Measurements from ENCODE around the gene GLB1L3.
A peak's percentile ranks its signal among the peaks of the same experiment; 100 is the strongest.

Gene GLB1L3

GRCh38 chr11:134347441-134347840 is 71.3 kb downstream of the GLB1L3 start:
- no peaks in the 10 kb centered on the region for H3K9me3 ChIP-seq (ENCODE audit: low read length)
- no peaks in the 10 kb centered on the region for H3K4me1 ChIP-seq (ENCODE audit: insufficient read depth, low read length)
- H3K4me3 ChIP-seq (ENCODE audit: low read length): no peak overlapping the region
- H2AFZ ChIP-seq (ENCODE audit: low read depth, low read length): no peak overlapping the region
- no peaks in the 10 kb centered on the region for H3K27me3 ChIP-seq (ENCODE audit: insufficient read depth, low read length)
- no peaks in the 10 kb centered on the region for H3K36me3 ChIP-seq (ENCODE audit: insufficient read depth, low read length)

DNA sequence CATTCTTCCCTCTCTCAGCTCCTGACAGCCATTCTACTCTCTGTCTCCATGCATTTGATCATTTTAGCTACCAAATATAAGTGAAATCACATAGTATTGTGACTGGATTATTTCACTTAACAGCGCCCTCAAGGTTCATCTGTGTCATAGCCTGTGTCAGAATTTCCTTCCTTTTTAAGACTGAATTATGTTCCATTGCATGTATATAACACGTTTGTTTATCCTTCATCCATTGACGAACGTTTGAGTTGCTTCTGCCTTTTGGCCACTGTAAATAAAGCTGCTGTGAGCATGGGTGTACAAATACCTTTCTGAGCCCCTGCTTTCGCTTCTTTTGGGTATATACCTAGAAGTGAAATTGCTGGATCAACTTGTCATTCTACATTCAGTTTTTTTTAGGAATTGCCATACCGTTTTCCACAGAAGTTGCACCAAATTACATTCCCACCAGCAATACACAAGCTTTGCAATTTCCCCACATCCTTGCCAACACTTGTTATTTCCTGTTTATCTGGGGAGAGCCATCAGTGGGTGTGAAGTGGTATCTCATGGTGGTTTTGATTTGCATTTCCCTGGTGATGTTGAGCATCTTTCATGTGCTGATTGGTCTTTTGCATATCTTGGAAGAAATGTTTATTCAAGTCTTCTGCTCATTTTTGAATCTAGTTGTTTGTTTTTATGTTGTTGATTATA is 73.1 kb downstream of the GLB1L3 start:
- H3K9me3 ChIP-seq (ENCODE audit: low read length): no peaks in the 10 kb centered on the region
- no peak overlapping the region for H2AFZ ChIP-seq (ENCODE audit: low read depth, low read length)
- H3K4me1 ChIP-seq (ENCODE audit: insufficient read depth, low read length): no peaks in the 10 kb centered on the region
- no peaks in the 10 kb centered on the region for H3K36me3 ChIP-seq (ENCODE audit: insufficient read depth, low read length)
- no peak overlapping the region for H3K4me3 ChIP-seq (ENCODE audit: low read length)
- no peaks in the 10 kb centered on the region for H3K27me3 ChIP-seq (ENCODE audit: insufficient read depth, low read length)

DNA sequence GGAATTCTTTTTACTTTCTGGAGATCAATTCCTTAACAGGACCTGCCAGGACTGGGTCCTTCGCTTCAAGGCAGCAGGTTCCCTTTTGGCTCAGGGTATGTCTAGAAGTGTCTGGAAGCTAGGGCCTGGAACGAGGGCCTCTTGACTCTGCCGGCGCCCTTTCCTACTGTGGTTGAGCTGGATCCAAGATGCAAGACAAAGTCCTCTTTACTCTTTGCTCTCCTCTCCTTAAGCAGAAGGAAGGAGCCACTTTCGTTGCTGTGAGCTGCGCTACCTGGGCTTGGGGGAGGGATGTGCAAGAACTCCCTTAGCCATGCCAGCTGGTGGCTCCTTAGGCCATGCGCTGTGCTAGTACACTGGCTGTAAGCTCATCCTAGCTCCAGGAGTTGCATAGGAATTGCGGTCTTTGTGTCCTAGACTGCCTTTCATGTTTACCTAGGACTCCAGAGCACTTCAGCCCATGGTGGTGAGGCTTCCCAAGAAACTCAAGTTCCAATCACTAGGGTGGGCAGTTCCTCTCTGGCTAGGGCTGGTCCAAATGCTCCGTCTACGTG is 73.7 kb downstream of the GLB1L3 start:
- Histone ChIP-seq H3K4me1 (ENCODE audit: insufficient read depth, low read length) (no peaks in the 10 kb centered on the region), H3K9me3 (ENCODE audit: low read length) (no peaks in the 10 kb centered on the region), H2AFZ (ENCODE audit: low read depth, low read length) (no peak overlapping the region), H3K36me3 (ENCODE audit: insufficient read depth, low read length) (no peaks in the 10 kb centered on the region), H3K4me3 (ENCODE audit: low read length) (no peak overlapping the region), H3K27me3 (ENCODE audit: insufficient read depth, low read length) (no peaks in the 10 kb centered on the region)

GRCh38 chr11:134350381-134350780 is 74.2 kb downstream of the GLB1L3 start:
- Histone ChIP-seq H2AFZ (ENCODE audit: low read depth, low read length) (no peak overlapping the region), H3K4me3 (ENCODE audit: low read length) (no peak overlapping the region), H3K27me3 (ENCODE audit: insufficient read depth, low read length) (no peaks in the 10 kb centered on the region), H3K36me3 (ENCODE audit: insufficient read depth, low read length) (no peaks in the 10 kb centered on the region), H3K9me3 (ENCODE audit: low read length) (no peaks in the 10 kb centered on the region), H3K4me1 (ENCODE audit: insufficient read depth, low read length) (no peaks in the 10 kb centered on the region)

DNA sequence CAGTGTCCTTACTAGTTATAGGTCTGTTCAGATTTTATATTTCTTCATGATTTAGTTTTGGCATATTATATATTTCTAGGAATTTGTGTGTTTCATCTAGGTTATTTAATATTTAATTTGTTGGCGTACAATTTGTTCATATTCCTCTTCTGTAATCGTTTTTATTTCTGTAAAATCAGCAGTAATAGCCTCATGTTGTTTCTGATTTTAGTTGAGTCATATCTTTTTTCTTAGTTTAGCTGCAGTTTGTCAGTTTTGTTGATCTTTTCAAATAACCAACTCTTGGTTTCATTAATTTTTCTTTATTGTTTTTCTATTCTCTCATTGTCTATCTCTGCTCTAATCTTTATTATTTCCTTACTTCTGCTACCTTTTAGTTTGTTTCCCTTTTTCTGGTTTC is 75.9 kb downstream of the GLB1L3 start:
- no peaks in the 10 kb centered on the region for H3K9me3 ChIP-seq (ENCODE audit: low read length)
- no peak overlapping the region for H3K4me3 ChIP-seq (ENCODE audit: low read length)
- no peaks in the 10 kb centered on the region for H3K27me3 ChIP-seq (ENCODE audit: insufficient read depth, low read length)
- H3K36me3 ChIP-seq (ENCODE audit: insufficient read depth, low read length): no peaks in the 10 kb centered on the region
- H2AFZ ChIP-seq (ENCODE audit: low read depth, low read length): no peak overlapping the region
- no peaks in the 10 kb centered on the region for H3K4me1 ChIP-seq (ENCODE audit: insufficient read depth, low read length)

DNA sequence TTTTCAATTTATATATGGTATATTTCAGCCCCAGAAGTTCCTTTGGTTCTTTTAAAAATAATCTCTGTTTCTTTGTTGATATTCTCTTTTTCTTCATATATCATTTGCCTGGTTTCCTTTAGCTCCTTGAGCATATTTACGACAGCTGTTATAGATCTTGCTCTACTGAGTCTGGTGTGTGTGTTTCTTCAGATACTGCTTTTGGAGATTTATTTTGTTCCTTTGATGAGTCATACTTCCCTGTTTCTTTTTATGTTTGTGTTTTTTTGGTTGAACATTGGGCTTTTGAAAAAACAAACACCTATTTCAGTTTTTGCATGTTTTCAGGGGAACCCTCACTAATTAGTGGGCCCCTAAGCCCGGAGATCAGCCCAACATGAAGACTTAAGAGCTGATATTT is 79.0 kb downstream of the GLB1L3 start:
- H3K9me3 ChIP-seq (ENCODE audit: low read length): no peaks in the 10 kb centered on the region
- H3K4me3 ChIP-seq (ENCODE audit: low read length): no peak overlapping the region
- no peak overlapping the region for H2AFZ ChIP-seq (ENCODE audit: low read depth, low read length)
- H3K36me3 ChIP-seq (ENCODE audit: insufficient read depth, low read length): no peaks in the 10 kb centered on the region
- H3K27me3 ChIP-seq (ENCODE audit: insufficient read depth, low read length): no peaks in the 10 kb centered on the region
- no peaks in the 10 kb centered on the region for H3K4me1 ChIP-seq (ENCODE audit: insufficient read depth, low read length)

- Histone ChIP-seq H3K27me3 (ENCODE audit: insufficient read depth, low read length) (no peaks in the 10 kb centered on the region), H2AFZ (ENCODE audit: low read depth, low read length) (no peak overlapping the region), H3K36me3 (ENCODE audit: insufficient read depth, low read length) (no peaks in the 10 kb centered on the region), H3K4me3 (ENCODE audit: low read length) (no peak overlapping the region), H3K9me3 (ENCODE audit: low read length) (no peaks in the 10 kb centered on the region), H3K4me1 (ENCODE audit: insufficient read depth, low read length) (no peaks in the 10 kb centered on the region)
Observed at GRCh38 chr11:134355656-134356055, 79.5 kb downstream of the GLB1L3 start.

DNA sequence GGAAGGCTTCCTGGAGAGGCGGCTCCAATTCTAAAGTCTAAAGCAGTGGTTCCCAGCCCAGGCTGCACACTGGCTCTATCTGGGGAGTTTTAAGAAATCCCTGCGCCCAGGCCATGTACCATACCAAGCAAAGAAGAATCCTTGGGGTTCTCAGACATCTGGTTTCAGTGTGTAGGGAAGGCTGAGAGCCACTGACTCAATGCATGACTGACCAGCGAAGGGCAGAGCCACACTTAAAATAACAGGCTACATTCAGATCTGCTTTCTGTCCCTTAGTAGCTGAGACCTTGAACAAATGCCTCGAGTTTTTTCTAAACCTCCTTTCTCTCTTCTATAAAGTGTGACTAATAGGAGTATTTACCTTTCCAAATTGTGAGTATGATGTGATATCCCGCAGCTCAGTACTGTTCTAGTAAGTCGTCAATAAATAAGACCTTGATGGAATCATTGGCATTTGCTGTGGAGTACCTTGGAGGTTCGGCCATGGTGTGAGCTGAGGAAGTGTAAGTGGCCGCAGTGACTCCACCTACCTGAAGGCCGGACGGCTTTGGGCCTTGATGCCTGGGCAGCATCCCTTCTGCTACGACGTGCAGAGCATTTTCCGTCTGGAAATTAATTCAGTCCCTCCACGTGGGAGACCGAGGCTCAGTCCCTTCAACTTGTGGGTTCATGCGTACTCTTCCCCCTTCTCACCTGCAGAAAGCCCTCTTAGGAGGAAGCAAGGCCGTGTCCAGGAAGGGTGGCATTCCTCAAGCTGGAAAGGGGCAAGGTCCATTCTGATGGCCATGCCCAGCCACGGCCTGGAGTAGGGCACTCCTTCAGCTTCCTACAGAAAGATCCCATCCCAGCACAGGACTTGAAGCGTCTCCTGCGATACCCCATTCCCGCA is 80.7 kb downstream of the GLB1L3 start:
- Histone ChIP-seq H3K4me3 (ENCODE audit: low read length) (no peak overlapping the region), H3K27me3 (ENCODE audit: insufficient read depth, low read length) (no peaks in the 10 kb centered on the region), H3K4me1 (ENCODE audit: insufficient read depth, low read length) (no peaks in the 10 kb centered on the region), H2AFZ (ENCODE audit: low read depth, low read length) (no peak overlapping the region), H3K36me3 (ENCODE audit: insufficient read depth, low read length) (no peaks in the 10 kb centered on the region), H3K9me3 (ENCODE audit: low read length) (no peaks in the 10 kb centered on the region)

- Histone ChIP-seq H3K9me3 (ENCODE audit: low read length) (no peaks in the 10 kb centered on the region), H2AFZ (ENCODE audit: low read depth, low read length) (no peak overlapping the region), H3K36me3 (ENCODE audit: insufficient read depth, low read length) (no peaks in the 10 kb centered on the region), H3K4me3 (ENCODE audit: low read length) (no peak overlapping the region), H3K4me1 (ENCODE audit: insufficient read depth, low read length) (no peaks in the 10 kb centered on the region), H3K27me3 (ENCODE audit: insufficient read depth, low read length) (no peaks in the 10 kb centered on the region)
Observed at GRCh38 chr11:134357545-134357839, 81.3 kb downstream of the GLB1L3 start.

DNA sequence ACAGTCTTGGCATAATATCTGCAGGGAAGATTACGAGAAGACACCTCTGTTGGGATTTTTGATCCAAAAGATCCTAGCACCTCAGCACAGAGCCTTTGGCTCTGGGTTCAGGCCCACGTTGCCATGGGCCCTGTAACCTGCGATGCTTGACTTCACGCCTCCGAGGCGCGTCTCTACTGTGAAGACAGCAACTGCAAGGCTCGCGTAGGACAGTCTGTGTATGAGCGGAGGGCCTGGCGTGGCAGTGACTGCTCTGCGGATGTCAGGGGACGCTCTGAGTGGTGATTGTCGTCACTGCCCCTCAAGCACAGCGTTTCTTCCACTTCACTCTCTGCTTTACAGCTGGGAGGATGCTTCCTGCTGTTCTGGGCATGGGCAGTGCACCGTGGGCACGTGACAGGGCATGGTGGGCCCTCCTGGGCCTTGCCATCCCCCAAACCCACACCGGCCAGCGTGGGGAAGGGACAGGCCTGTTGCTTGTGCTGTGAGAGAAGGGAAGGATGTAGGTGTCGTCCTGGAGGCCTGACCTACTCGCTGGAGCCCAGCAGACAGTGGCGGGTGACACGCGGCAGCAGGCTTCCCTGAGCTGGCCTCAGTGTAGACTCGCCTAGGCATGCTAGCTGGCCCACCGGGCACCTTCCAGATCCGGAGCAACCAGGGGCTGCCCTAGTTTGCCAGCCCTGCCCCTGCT is 82.1 kb downstream of the GLB1L3 start:
- Histone ChIP-seq H3K27me3 (ENCODE audit: insufficient read depth, low read length) (no peaks in the 10 kb centered on the region), H3K9me3 (ENCODE audit: low read length) (no peaks in the 10 kb centered on the region), H3K4me3 (ENCODE audit: low read length) (no peak overlapping the region), H2AFZ (ENCODE audit: low read depth, low read length) (no peak overlapping the region), H3K4me1 (ENCODE audit: insufficient read depth, low read length) (no peaks in the 10 kb centered on the region), H3K36me3 (ENCODE audit: insufficient read depth, low read length) (no peaks in the 10 kb centered on the region)

GRCh38 chr11:134358856-134359490 is 82.8 kb downstream of the GLB1L3 start:
- H2AFZ ChIP-seq (ENCODE audit: low read depth, low read length): no peak overlapping the region
- H3K36me3 ChIP-seq (ENCODE audit: insufficient read depth, low read length): no peaks in the 10 kb centered on the region
- no peaks in the 10 kb centered on the region for H3K4me1 ChIP-seq (ENCODE audit: insufficient read depth, low read length)
- no peak overlapping the region for H3K4me3 ChIP-seq (ENCODE audit: low read length)
- no peaks in the 10 kb centered on the region for H3K27me3 ChIP-seq (ENCODE audit: insufficient read depth, low read length)
- no peaks in the 10 kb centered on the region for H3K9me3 ChIP-seq (ENCODE audit: low read length)

GRCh38 chr11:134359646-134360045 is 83.5 kb downstream of the GLB1L3 start:
- H3K36me3 ChIP-seq (ENCODE audit: insufficient read depth, low read length): no peaks in the 10 kb centered on the region
- H3K9me3 ChIP-seq (ENCODE audit: low read length): no peaks in the 10 kb centered on the region
- no peak overlapping the region for H3K4me3 ChIP-seq (ENCODE audit: low read length)
- no peaks in the 10 kb centered on the region for H3K4me1 ChIP-seq (ENCODE audit: insufficient read depth, low read length)
- H2AFZ ChIP-seq (ENCODE audit: low read depth, low read length): peak overlapping the region; percentile 29
- H3K27me3 ChIP-seq (ENCODE audit: insufficient read depth, low read length): no peaks in the 10 kb centered on the region

All from neuron (in vitro differentiated cells).